Measurements from ENCODE around the gene TAB3.
A peak's percentile ranks its signal among the peaks of the same experiment; 100 is the strongest.

The TAB3 gene

DNA sequence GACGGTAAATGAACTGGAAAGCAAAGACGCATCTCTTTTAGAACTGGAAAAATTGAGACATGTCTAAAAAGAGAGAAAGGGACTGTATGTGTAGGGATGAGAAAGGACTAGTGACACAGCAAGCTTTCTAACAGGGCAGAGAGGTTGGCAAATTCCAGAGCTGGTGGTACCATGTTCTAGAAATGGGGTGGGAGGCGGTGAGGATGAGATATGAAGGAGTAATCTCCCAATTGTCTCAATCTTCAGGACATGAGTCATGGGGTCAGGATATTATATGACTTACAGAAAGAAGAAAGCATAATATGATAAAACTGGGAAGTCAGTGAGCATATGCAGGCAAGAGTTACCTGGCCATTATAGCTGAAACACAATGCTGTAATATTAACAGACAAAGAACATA lies 14.2 kb downstream of the TAB3 start:
- TF ChIP-seq SPI1 (IDR thresholded peaks at IDR 0.05; ENCODE audit: low read depth, low read length) (no peak), POLR2AphosphoS5 (IDR thresholded peaks at IDR 0.05; ENCODE audit: low read depth, low read length) (no peak), PAX5 (IDR thresholded peaks at IDR 0.05; ENCODE audit: insufficient read depth, low read length, severe bottlenecking) (no peak), POLR2A (IDR thresholded peaks at IDR 0.05; ENCODE audit: low read depth, low read length) (no peak), TAF1 (IDR thresholded peaks at IDR 0.05; ENCODE audit: low read depth, low read length) (no peak), POU2F2 (IDR thresholded peaks at IDR 0.05; ENCODE audit: low read depth, low read length) (no peak)
- no peak for DNase-seq (ENCODE audit: insufficient read length, low spot score)
- no peak for FAIRE-seq

- TF ChIP-seq POLR2AphosphoS5 (IDR thresholded peaks at IDR 0.05; ENCODE audit: low read depth, low read length) (no peak), PAX5 (IDR thresholded peaks at IDR 0.05; ENCODE audit: insufficient read depth, low read length, severe bottlenecking) (no peak), POU2F2 (IDR thresholded peaks at IDR 0.05; ENCODE audit: low read depth, low read length) (no peak), SPI1 (IDR thresholded peaks at IDR 0.05; ENCODE audit: low read depth, low read length) (no peak), POLR2A (IDR thresholded peaks at IDR 0.05; ENCODE audit: low read depth, low read length) (no peak), TAF1 (IDR thresholded peaks at IDR 0.05; ENCODE audit: low read depth, low read length) (no peak)
- FAIRE-seq (no peak), DNase-seq (ENCODE audit: insufficient read length, low spot score) (no peak)
These were observed 18.5 kb downstream of the TAB3 start for GRCh38 chrX:30870572-30870971.

DNA sequence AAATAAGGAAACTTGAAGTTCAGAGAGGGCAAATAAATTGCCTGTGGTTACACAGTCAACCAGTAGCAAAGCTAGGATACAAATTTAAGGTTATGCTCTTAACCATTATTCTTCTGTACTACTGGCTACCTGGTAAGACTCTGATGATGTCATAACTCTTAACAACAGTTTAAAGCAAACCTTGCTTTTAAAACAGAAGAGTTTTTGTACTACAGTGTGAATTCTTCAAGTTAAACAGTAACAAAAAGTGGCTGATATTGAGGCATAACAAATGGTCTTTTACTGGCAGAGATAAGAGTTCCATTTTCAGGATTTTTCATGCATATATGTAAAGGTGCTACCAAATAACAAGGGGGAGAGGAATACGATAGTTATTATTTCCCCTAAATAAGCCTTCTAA lies 23.4 kb downstream of the TAB3 start:
- TF ChIP-seq POLR2AphosphoS5 (IDR thresholded peaks at IDR 0.05; ENCODE audit: low read depth, low read length) (no peak), POLR2A (IDR thresholded peaks at IDR 0.05; ENCODE audit: low read depth, low read length) (no peak), SPI1 (IDR thresholded peaks at IDR 0.05; ENCODE audit: low read depth, low read length) (no peak), TAF1 (IDR thresholded peaks at IDR 0.05; ENCODE audit: low read depth, low read length) (no peak), POU2F2 (IDR thresholded peaks at IDR 0.05; ENCODE audit: low read depth, low read length) (no peak), PAX5 (IDR thresholded peaks at IDR 0.05; ENCODE audit: insufficient read depth, low read length, severe bottlenecking) (no peak)
- DNase-seq (ENCODE audit: insufficient read length, low spot score), result no peak
- FAIRE-seq, result no peak

- FAIRE-seq (no peak), DNase-seq (ENCODE audit: insufficient read length, low spot score) (no peak)
- TF ChIP-seq PAX5 (IDR thresholded peaks at IDR 0.05; ENCODE audit: insufficient read depth, low read length, severe bottlenecking), result no peak
- no peak for TF ChIP-seq SPI1 (IDR thresholded peaks at IDR 0.05; ENCODE audit: low read depth, low read length)
- TF ChIP-seq TAF1 (IDR thresholded peaks at IDR 0.05; ENCODE audit: low read depth, low read length), result no peak
- TF ChIP-seq POU2F2 (IDR thresholded peaks at IDR 0.05; ENCODE audit: low read depth, low read length), result no peak
- TF ChIP-seq POLR2A (IDR thresholded peaks at IDR 0.05; ENCODE audit: low read depth, low read length), result no peak
- TF ChIP-seq POLR2AphosphoS5 (IDR thresholded peaks at IDR 0.05; ENCODE audit: low read depth, low read length), result no peak
These were observed 24.0 kb downstream of the TAB3 start for GRCh38 chrX:30865015-30865414.

DNA sequence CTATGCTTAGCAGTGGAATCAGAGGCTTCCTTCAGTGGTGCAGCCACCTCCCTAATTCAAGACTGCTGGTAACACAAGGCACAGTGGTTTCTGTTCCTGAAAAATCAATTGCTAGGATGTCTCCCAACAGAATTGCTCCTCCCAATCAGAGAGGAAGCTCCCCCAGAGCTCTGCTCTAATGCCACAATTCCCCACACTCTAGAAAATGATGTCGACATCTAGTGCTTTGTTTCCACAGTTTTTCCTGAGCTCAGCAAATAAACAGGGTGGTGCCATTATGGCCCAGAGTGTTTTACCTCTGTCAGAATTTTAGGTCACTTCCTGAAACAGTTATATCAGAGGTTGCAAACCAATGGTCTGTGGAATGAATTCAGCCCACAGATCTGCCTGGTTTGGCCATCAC lies 24.7 kb downstream of the TAB3 start:
- DNase-seq (ENCODE audit: insufficient read length, low spot score) (no peak), FAIRE-seq (no peak)
- TF ChIP-seq POLR2AphosphoS5 (IDR thresholded peaks at IDR 0.05; ENCODE audit: low read depth, low read length) (no peak), POU2F2 (IDR thresholded peaks at IDR 0.05; ENCODE audit: low read depth, low read length) (no peak), POLR2A (IDR thresholded peaks at IDR 0.05; ENCODE audit: low read depth, low read length) (no peak), SPI1 (IDR thresholded peaks at IDR 0.05; ENCODE audit: low read depth, low read length) (peak; percentile 51; the same call in 1 of the 2 replicates)

DNA sequence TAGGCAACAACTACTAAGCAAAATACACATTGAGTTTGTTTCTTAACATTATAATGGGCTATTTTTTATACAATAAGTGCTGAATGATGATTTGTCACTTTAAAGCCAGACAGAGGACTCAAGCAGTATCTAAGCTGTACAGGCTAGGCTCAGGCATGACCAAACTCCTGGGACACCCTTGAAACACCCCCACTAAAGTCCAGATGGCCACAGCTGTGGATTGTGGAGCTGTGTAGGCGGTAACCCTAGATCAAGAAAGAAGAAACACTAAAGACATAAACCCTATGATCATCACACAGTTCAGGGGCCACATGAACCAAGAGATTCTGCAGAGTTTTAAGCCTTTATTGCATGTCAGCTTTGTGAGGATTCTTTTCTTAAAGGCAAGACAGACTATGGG lies 25.1 kb downstream of the TAB3 start:
- DNase-seq (ENCODE audit: insufficient read length, low spot score) (no peak), FAIRE-seq (no peak)
- no peak for TF ChIP-seq POU2F2 (IDR thresholded peaks at IDR 0.05; ENCODE audit: low read depth, low read length)
- no peak for TF ChIP-seq SPI1 (IDR thresholded peaks at IDR 0.05; ENCODE audit: low read depth, low read length)
- TF ChIP-seq POLR2AphosphoS5 (IDR thresholded peaks at IDR 0.05; ENCODE audit: low read depth, low read length), result no peak
- TF ChIP-seq TAF1 (IDR thresholded peaks at IDR 0.05; ENCODE audit: low read depth, low read length), result no peak
- TF ChIP-seq POLR2A (IDR thresholded peaks at IDR 0.05; ENCODE audit: low read depth, low read length), result no peak
- TF ChIP-seq PAX5 (IDR thresholded peaks at IDR 0.05; ENCODE audit: insufficient read depth, low read length, severe bottlenecking), result no peak

GRCh38 chrX:30858098-30858497 lies 31.0 kb downstream of the TAB3 start:
- TF ChIP-seq TAF1 (IDR thresholded peaks at IDR 0.05; ENCODE audit: low read depth, low read length) (no peak), POLR2A (IDR thresholded peaks at IDR 0.05; ENCODE audit: low read depth, low read length) (no peak), POLR2AphosphoS5 (IDR thresholded peaks at IDR 0.05; ENCODE audit: low read depth, low read length) (no peak), PAX5 (IDR thresholded peaks at IDR 0.05; ENCODE audit: insufficient read depth, low read length, severe bottlenecking) (no peak)
- DNase-seq (ENCODE audit: insufficient read length, low spot score) (no peak), FAIRE-seq (no peak)

DNA sequence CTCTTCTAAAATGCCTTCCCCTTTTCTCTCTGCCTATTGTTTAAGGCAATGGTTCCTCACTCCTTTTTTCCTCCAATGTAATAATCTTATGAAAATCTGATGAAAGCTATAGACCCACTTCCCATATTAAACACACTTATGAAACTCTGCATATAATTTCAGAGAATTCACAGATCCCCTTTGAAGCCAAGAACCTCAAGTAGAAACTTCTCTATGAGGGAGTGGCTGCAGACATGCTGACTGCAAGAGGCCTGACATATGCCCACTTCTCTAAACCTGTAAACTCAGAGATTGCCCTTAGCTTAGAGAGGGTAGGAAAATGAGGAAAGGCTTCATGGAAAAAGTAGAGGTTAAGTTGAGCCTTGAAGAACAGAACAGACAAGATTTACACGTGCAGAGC lies 37.6 kb downstream of the TAB3 start:
- no peak for DNase-seq (ENCODE audit: insufficient read length, low spot score)
- TF ChIP-seq SPI1 (IDR thresholded peaks at IDR 0.05; ENCODE audit: low read depth, low read length) (no peak), TAF1 (IDR thresholded peaks at IDR 0.05; ENCODE audit: low read depth, low read length) (no peak), POLR2A (IDR thresholded peaks at IDR 0.05; ENCODE audit: low read depth, low read length) (no peak), POLR2AphosphoS5 (IDR thresholded peaks at IDR 0.05; ENCODE audit: low read depth, low read length) (no peak), POU2F2 (IDR thresholded peaks at IDR 0.05; ENCODE audit: low read depth, low read length) (no peak), PAX5 (IDR thresholded peaks at IDR 0.05; ENCODE audit: insufficient read depth, low read length, severe bottlenecking) (no peak)
- FAIRE-seq, result no peak

DNA sequence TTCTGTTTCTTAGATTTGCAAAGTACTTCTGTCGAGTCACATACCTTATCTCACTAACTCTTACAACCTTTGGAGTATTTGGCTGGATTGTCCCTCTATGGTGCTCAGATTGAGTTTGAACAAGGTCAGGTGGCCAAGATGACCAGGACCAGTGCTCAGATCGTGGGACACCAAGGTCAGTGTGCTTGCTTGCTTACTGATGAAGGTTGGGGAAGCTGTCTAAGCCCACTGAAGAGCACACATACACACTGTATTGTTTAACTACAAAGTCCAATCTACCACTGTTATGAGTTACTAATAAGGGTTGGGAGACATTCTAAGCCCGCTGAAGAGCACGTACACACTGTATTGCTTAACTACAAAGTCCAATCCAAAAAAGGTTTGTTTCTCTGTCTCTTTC lies 53.7 kb downstream of the TAB3 start:
- TF ChIP-seq TAF1 (IDR thresholded peaks at IDR 0.05; ENCODE audit: low read depth, low read length) (no peak), PAX5 (IDR thresholded peaks at IDR 0.05; ENCODE audit: insufficient read depth, low read length, severe bottlenecking) (no peak), SPI1 (IDR thresholded peaks at IDR 0.05; ENCODE audit: low read depth, low read length) (no peak), POU2F2 (IDR thresholded peaks at IDR 0.05; ENCODE audit: low read depth, low read length) (no peak), POLR2AphosphoS5 (IDR thresholded peaks at IDR 0.05; ENCODE audit: low read depth, low read length) (no peak), POLR2A (IDR thresholded peaks at IDR 0.05; ENCODE audit: low read depth, low read length) (no peak)
- FAIRE-seq, result peak; percentile 31

GRCh38 chrX:30833896-30834295 lies 55.2 kb downstream of the TAB3 start:
- FAIRE-seq (peak; percentile 13), DNase-seq (ENCODE audit: insufficient read length, low spot score) (no peak)
- TF ChIP-seq POLR2A (IDR thresholded peaks at IDR 0.05; ENCODE audit: low read depth, low read length), result no peak
- TF ChIP-seq SPI1 (IDR thresholded peaks at IDR 0.05; ENCODE audit: low read depth, low read length), result no peak
- TF ChIP-seq POU2F2 (IDR thresholded peaks at IDR 0.05; ENCODE audit: low read depth, low read length), result no peak
- TF ChIP-seq PAX5 (IDR thresholded peaks at IDR 0.05; ENCODE audit: insufficient read depth, low read length, severe bottlenecking), result no peak
- no peak for TF ChIP-seq POLR2AphosphoS5 (IDR thresholded peaks at IDR 0.05; ENCODE audit: low read depth, low read length)
- TF ChIP-seq TAF1 (IDR thresholded peaks at IDR 0.05; ENCODE audit: low read depth, low read length), result no peak

More for the DNA sequence above, 53.7 kb downstream of the TAB3 start:
- no peak for DNase-seq (ENCODE audit: insufficient read length, low spot score)
